HG02571 (cell line): ENCODE results near the gene WASL.

Experiments
- ATAC-seq: cut with Tn5 transposase; IDR thresholded peaks from one replicate; pipeline ENCODE4 v1.9.1; 2021; ENCODE audit warnings: mild to moderate bottlenecking, moderate library complexity; ENCODE audit not compliant: unreplicated experiment

Gene WASL

DNA sequence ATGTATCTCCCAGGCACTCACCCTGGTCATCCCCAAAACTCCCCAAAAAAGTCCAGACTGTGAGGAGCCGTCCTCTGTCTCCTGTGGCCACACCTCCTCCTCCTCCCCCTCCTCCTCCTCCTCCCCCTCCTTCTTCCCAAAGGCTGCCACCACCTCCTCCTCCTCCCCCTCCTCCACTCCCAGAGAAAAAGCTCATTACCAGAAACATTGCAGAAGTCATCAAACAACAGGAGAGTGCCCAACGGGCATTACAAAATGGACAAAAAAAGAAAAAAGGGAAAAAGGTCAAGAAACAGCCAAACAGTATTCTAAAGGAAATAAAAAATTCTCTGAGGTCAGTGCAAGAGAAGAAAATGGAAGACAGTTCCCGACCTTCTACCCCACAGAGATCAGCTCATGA is 86.0 kb downstream of the WASL start:
- ATAC-seq, result no peak

DNA sequence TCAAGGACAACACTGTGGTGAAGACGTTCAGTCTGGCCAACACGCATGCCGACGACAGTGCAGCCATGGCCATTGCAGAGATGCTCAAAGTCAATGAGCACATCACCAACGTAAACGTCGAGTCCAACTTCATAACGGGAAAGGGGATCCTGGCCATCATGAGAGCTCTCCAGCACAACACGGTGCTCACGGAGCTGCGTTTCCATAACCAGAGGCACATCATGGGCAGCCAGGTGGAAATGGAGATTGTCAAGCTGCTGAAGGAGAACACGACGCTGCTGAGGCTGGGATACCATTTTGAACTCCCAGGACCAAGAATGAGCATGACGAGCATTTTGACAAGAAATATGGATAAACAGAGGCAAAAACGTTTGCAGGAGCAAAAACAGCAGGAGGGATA is 86.5 kb downstream of the WASL start:
- ATAC-seq, result no peak

GRCh38 chr7:123661765-123662164 is 87.0 kb downstream of the WASL start:
- ATAC-seq, result no peak

GRCh38 chr7:123660514-123661354 is 88.1 kb downstream of the WASL start:
- no peak for ATAC-seq

DNA sequence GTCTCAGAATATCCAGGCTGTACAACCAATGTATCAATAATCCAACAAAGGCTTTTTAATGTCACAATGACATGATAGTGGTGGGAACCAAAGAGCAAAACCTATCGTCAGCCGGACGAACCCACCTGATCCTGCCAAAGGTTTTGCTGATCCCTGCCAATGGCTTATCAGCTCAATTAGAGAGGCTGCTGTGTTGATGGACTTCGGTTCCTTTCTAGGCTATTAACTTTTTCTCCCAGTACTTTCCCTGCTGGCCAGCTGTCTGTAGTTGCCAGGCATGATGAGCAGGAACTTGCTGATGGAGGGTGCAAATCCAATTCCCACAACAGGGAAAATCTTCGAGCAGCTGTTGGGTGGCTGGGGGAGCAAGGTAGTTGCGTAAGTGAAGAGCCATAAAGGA is 90.8 kb downstream of the WASL start:
- ATAC-seq, result no peak

DNA sequence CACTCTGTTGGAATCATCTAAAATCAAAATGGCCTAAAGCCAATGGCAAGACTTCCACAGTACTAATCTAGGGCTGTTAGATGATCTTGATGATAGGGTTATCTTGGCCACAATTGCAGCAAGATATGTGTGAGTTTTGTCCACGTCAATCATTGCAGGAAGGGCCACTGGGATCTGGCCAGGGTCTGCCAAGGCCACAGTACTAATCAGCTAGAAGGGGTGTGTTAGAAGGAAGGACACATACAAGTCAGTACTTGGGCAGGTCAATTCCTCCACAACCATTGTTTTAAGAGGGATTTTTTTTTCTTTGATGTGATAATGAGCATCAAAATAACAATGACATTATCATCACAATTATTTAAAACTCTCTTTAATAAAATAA is 91.5 kb downstream of the WASL start:
- no peak for ATAC-seq

GRCh38 chr7:123656544-123657303 is 92.1 kb downstream of the WASL start:
- ATAC-seq, result no peak

- ATAC-seq, result no peak
Observed at GRCh38 chr7:123655614-123656013, 93.2 kb downstream of the WASL start, which contains the start of gene LMOD2. Gene LMOD2 (plus strand): TSS chr7:123655866. CDS start chr7:123655964, 98 bp downstream.

DNA sequence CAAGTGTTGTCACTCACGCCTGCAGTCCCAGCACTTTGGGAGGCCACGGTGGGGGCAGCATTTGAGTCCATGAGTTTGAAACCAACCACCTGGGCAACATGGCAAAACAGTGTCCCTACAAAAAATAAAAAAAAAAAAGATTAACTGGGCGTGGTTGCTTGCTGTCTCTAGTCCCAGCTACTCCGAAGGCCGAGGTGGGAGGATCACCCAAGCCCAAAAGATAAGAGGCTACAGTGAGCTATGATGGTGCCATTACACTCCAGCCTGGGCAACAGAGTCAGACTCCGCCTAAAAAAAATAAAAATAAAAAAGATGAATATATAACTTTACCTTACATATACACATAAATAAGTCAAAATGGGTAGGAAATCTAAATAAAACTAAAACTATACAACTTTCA is 95.6 kb downstream of the WASL start:
- no peak for ATAC-seq

DNA sequence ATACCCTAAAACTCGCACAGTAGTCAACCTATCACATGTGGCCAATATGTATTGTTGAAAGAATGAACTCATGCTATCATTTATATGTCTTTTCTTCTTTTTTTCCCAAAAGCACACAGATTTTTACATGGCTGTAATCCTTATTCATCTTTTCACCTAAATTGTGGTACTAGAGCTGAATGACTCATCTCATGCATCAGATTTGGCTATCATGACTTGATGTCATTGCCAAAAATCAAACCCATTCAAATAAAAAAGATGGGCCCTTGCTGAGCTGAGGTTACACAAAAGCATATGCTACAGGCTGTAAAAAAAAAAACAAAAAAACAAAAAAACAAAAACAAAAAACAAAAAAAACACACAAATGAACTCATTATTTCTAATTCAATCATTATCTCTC is 96.4 kb downstream of the WASL start:
- ATAC-seq, result no peak

GRCh38 chr7:123650595-123650994 is 98.2 kb downstream of the WASL start:
- ATAC-seq, result no peak

DNA sequence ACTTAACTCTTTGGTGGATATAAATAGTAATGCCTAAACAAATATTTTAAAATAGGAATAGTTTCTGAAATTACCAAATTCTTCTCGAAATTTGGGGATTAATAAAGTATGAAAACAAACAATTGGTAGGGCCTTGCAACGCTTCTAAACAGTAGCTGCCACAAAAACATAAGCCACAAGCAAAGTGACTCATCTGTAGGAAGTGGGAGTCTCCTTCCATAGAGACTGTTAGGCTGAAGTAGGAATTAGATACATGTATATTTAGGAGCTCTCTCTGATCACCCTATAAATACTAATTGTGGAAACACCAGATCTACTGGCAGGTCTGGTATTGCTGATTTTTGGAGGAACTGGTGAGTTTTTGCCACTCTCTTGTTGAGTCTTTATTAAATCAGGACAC is 98.8 kb downstream of the WASL start:
- no peak for ATAC-seq

GRCh38 chr7:123647106-123647730 is 101.6 kb downstream of the WASL start:
- no peak for ATAC-seq

- no peak for ATAC-seq
Observed at GRCh38 chr7:123645516-123645915, 103.3 kb downstream of the WASL start.

- ATAC-seq, result no peak
Observed at GRCh38 chr7:123643495-123644441, 105.0 kb downstream of the WASL start.

GRCh38 chr7:123641901-123642300 is 106.9 kb downstream of the WASL start:
- ATAC-seq, result no peak

- ATAC-seq, result no peak
Observed at GRCh38 chr7:123640583-123640982, 108.2 kb downstream of the WASL start.

GRCh38 chr7:123639631-123640030 is 109.2 kb downstream of the WASL start:
- ATAC-seq, result no peak

DNA sequence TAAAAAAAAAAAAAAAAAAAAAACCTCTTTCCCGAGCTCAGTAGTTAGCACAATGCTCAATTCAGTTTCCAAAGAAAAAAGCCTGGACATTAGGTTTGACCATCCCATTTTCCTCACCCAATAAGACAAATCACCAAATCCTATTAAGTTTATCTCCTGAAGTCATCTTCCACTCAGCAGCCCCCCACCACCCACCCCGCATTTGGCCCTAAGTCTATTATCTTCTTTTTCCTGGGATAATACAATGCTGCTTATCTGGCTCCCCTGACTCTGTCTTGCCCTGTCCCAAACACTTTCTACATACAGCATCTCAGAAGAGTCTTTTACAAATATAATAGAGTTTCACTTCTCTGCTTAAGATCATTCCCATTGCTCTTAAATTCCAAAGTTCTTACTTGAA is 110.9 kb downstream of the WASL start:
- ATAC-seq, result no peak

DNA sequence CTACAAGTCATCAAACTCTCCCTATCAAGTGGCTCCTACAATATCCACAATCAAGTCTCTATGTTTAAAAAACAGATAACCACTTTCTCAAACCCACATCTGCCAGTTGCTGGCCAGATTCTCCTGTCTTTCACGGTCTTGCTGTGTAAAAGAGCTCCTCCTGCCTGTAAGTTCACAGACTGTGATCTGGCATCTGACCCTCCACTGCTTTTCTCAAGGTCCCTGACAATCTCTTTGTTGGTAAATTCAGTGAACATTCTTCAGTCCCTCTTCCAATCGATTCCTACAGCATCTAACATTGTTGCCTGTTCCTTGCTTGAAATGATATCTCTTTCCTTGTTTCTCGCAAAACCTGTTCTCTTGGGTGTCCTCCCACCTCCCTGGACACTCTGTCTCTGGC is 111.6 kb downstream of the WASL start:
- ATAC-seq, result no peak
